NCI-H446 (cell line): ENCODE data around the gene PDLIM7.

Experiments used
- DNase-seq, 2 experiments: peaks; one replicate each; lab custom pipeline; 2025; lab: John Stamatoyannopoulos, UW

Gene PDLIM7

DNA sequence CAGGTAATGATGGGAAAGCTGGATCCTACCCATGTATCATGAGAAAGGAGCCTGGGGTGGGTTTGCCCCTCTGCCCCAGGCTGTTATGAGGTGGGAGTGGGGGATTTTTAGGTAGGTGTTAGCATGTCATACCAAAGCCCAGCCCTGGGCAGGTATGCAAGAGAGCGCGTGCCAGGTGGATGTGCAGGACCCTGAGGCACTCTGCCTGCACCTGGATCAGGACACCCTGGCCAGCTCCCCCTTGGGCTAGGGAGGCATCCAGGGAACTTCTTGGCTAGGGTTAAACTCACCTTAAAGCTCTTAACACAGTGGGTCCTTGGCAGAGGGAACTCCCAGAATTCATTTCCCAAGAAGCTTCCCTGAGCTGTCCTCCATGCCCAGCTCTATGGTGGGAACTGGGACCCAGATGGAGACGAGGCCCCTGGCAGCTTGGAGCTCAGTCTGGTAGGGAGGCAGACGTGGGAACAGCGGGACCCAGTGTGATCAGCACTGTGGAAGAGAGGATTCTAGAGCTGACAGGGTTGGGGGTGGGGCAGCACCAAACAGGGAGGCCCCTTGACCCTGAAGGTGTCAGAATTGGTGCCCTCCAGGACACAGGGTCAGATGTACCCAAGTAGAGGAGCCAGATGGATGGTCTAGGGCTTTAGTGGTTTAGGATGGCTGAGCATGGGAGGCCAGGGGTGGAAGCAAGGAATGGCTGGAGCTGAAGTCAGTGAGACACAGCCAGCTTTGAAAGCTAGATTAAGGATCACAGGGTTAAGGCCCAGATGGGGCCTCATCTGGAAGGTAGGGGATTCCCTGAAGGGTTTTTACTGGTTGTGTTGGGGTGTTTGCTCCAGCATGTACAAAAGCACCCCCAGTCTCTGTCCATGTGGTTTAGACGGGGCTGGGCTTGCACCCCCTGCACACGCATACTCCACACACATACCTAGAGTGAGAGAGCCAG lies 53.0 kb downstream of the PDLIM7 start:
- DNase-seq, result no peak

GRCh38 chr5:177443144-177443983 lies 54.0 kb downstream of the PDLIM7 start:
- DNase-seq, result no peak

GRCh38 chr5:177442066-177442826 lies 55.2 kb downstream of the PDLIM7 start:
- no peak for DNase-seq

- no peak for DNase-seq
Measured at GRCh38 chr5:177440990-177441780, 56.2 kb downstream of the PDLIM7 start.

GRCh38 chr5:177440211-177440989 lies 57.0 kb downstream of the PDLIM7 start:
- no peak for DNase-seq

DNA sequence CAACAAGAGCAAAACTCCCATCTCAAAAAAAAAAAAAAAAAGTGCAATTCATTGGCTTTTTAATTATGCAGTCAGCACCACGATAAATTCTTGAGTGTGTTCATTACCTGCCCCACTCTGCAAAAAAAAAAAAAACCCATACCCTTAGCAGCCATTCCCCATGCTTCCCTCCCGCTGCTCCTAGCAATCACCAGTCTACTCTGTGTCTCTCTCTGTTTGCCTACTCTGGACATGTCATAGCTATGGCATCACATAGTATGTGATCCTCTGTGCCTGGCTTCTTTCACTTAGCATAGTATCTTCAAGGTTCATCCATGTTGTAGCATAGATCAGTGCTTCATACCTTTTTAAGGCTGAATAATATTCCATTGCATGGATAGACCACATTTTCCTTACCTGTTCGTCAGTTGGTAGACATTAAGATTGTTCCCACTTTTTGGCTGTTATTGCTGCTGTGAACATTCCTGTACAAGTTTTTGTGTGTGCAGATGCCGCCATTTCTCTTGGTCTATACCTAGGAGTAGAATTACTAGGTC lies 57.8 kb downstream of the PDLIM7 start:
- no peak for DNase-seq

- DNase-seq, result no peak
Measured at GRCh38 chr5:177438468-177438867, 58.9 kb downstream of the PDLIM7 start.

- no peak for DNase-seq
Measured at GRCh38 chr5:177437623-177438022, 59.8 kb downstream of the PDLIM7 start.

GRCh38 chr5:177435847-177436536 lies 61.4 kb downstream of the PDLIM7 start:
- DNase-seq, result no peak

DNA sequence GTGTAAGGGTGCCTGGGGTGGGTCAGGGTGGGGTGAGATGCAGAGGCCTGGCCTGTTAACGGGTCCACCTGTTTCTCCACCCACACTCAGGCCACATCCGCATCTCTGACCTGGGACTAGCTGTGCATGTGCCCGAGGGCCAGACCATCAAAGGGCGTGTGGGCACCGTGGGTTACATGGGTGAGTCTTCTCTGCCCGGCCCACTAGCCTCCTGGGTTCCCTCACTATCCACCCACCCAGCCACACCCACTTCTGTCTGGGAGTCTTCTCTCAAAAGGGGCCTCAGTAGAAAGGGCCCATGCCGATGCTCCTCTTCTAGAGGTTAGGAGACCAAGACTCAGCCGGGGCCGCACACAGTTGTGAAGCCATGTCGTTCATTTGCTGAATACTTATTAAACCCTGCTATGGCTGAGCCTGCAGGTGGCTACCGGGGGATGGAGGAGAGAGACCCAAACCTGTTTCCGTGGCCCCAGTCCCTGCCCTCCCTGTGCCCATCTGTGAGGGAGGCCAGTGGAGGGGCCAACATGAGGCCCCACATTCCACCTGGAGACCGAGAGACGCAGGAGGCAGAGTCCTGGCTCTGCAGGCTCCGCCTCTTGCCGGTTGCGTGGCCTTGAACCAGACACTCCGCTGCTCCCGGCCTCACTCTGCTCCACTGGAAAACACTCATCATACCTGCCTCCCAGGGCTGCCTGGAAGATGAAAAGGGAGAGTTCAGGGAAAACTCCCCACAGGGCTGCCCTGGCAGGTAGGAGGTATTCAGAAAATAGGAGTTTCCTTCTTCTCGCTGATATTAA lies 62.3 kb downstream of the PDLIM7 start:
- no peak for DNase-seq

DNA sequence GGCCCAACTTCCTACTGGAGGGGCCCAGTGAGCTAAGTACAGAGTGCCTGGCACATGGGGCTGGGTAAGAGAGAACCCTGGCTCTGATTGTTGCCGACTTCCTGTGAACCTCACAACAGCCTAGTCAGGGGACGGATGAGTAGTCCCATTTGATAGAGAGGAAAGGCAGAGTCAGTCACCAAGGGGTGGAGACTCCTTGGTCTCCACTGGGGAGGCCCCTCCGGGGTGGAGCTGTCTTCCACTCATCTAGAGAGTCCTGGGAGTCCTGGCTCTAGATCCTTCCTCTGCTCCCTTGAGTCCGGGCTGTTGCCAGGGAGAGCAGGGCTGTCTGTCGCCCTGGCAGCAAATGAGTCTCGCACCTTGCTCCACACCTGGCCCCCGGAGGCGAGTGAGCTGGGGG lies 63.0 kb downstream of the PDLIM7 start:
- DNase-seq, result no peak

DNA sequence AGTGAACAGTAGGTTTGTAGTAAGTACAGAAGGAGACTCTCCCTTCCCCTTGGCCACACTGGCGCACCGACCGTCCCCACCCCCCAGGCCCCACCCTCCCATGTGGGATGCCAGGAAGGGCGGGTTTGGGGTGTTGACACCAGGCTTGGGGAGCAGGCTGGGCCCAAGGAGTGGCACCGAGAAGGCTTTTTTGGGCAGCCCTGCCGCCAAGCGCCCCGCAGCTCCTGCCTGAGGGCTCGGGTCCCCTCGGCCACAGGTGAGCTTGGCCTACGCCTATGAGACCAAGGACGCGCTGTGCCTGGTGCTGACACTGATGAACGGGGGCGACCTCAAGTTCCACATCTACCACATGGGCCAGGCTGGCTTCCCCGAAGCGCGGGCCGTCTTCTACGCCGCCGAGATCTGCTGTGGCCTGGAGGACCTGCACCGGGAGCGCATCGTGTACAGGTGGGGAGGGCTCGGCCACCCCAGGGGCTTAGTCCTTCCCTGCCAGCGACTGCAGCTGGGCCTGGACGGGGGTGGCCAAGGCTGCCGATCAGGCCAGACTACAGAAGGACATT lies 63.7 kb downstream of the PDLIM7 start:
- no peak for DNase-seq
